OCI-LY1 (cell line): Measurements from ENCODE around the gene CCDC43.

Source experiments
- H2AFZ ChIP-seq: fragments of 200-600 bp; sonication (generic), shearing (Covaris generic); 2 replicates; pipeline ENCODE4 v1.6.0; 2014; ENCODE audit warnings: antibody characterized with exemption, mild to moderate bottlenecking, low read length
- H3F3A ChIP-seq: fragments of 200-600 bp; sonication (generic), shearing (Covaris generic); 2 replicates; pipeline ENCODE4 v1.6.0; 2014; ENCODE audit warnings: mild to moderate bottlenecking, antibody characterized with exemption, low read length, moderate library complexity; ENCODE audit not compliant: insufficient read depth
- H3K27ac ChIP-seq: fragments of 200-600 bp; sonication (generic); 2 replicates; pipeline ENCODE4 v1.5.1; 2014; ENCODE audit warnings: low read length, mixed run types, mild to moderate bottlenecking, low read depth; ENCODE audit not compliant: poor library complexity, severe bottlenecking
- H3K27me3 ChIP-seq: fragments of 200-600 bp; sonication (generic); 2 replicates; pipeline ENCODE4 v1.6.0; 2014; ENCODE audit warnings: antibody characterized with exemption, mild to moderate bottlenecking, low read length, moderate library complexity; ENCODE audit not compliant: insufficient read depth
- H3K36me3 ChIP-seq: fragments of 200-600 bp; sonication (generic); 2 replicates; pipeline ENCODE4 v1.6.1; 2014; ENCODE audit warnings: mild to moderate bottlenecking, antibody characterized with exemption, low read length, moderate library complexity, mixed read lengths; ENCODE audit not compliant: insufficient read depth
- H3K4me1 ChIP-seq: fragments of 200-600 bp; sonication (generic); 2 replicates; pipeline ENCODE4 v1.5.1; 2014; ENCODE audit warnings: mild to moderate bottlenecking, low read length, moderate library complexity; ENCODE audit not compliant: insufficient read depth, severe bottlenecking
- H3K4me2 ChIP-seq: fragments of 200-600 bp; sonication (generic), shearing (Covaris generic); 2 replicates; pipeline ENCODE4 v1.6.1; 2014; ENCODE audit warnings: low read length
- H3K4me3 ChIP-seq: fragments of 200-600 bp; sonication (generic); 2 replicates; pipeline ENCODE4 v1.5.1; 2014; ENCODE audit warnings: low read length, low read depth, mild to moderate bottlenecking, mixed read lengths; ENCODE audit not compliant: poor library complexity, severe bottlenecking
- H3K79me2 ChIP-seq: fragments of 200-600 bp; shearing (Covaris generic); 2 replicates; pipeline ENCODE4 v1.6.1; 2016; ENCODE audit warnings: mixed run types, low read length, mixed read lengths; ENCODE audit not compliant: insufficient read depth
- H3K9ac ChIP-seq: fragments of 200-600 bp; sonication (generic), shearing (Covaris generic); 2 replicates; pipeline ENCODE4 v1.6.1; 2014; ENCODE audit warnings: mild to moderate bottlenecking, low read length, mixed read lengths
- H3K9me2 ChIP-seq: fragments of 200-600 bp; sonication (generic), shearing (Covaris generic); 2 replicates; pipeline ENCODE4 v1.6.1; 2014; ENCODE audit warnings: low read depth, mild to moderate bottlenecking, low read length, mixed read lengths
- H3K9me3 ChIP-seq: fragments of 200-600 bp; shearing (Covaris generic); 2 replicates; pipeline ENCODE4 v1.6.1; 2014; ENCODE audit warnings: low read length, mixed read lengths
- H4K20me1 ChIP-seq: fragments of 200-600 bp; sonication (generic), shearing (Covaris generic); 2 replicates; pipeline ENCODE4 v1.6.0; 2016; ENCODE audit warnings: mild to moderate bottlenecking, low read length; ENCODE audit not compliant: insufficient read depth
- EZH2 ChIP-seq: fragments of 200-600 bp; sonication (generic), shearing (Covaris generic); IDR thresholded peaks from 2 replicates; pipeline ENCODE4 v1.8.0; 2017; ENCODE audit warnings: borderline replicate concordance, mixed run types, mild to moderate bottlenecking, antibody characterized with exemption, low read length, moderate library complexity, mixed read lengths
- TF ChIP-seq, protein P1 (sequence below): fragments of 200-600 bp; sonication (generic), shearing (Covaris generic); IDR thresholded peaks from 2 replicates; pipeline ENCODE4 v1.5.1; 2017; ENCODE audit warnings: mild to moderate bottlenecking, antibody characterized with exemption, low read length, moderate library complexity, mixed read lengths

Gene CCDC43

GRCh38 chr17:44647736-44648135 lies 41.8 kb downstream of the CCDC43 start:
- Histone ChIP-seq H3K36me3 (no peaks in the 10 kb centered on the region), H3K4me2 (no peak overlapping the region), H3K27me3 (peaks cover 4% of the 10 kb centered on the region; the same call in 1 of the 2 replicates), H3K9ac (no peak overlapping the region), H3K9me3 (no peaks in the 10 kb centered on the region), H3K4me3 (no peak overlapping the region), H4K20me1 (no peaks in the 10 kb centered on the region), H2AFZ (no peak overlapping the region), H3K79me2 (no peaks in the 10 kb centered on the region), H3K4me1 (no peaks in the 10 kb centered on the region), H3F3A (no peaks in the 10 kb centered on the region), H3K27ac (no peak overlapping the region), H3K9me2 (no peaks in the 10 kb centered on the region)
- TF ChIP-seq, protein P1, sequence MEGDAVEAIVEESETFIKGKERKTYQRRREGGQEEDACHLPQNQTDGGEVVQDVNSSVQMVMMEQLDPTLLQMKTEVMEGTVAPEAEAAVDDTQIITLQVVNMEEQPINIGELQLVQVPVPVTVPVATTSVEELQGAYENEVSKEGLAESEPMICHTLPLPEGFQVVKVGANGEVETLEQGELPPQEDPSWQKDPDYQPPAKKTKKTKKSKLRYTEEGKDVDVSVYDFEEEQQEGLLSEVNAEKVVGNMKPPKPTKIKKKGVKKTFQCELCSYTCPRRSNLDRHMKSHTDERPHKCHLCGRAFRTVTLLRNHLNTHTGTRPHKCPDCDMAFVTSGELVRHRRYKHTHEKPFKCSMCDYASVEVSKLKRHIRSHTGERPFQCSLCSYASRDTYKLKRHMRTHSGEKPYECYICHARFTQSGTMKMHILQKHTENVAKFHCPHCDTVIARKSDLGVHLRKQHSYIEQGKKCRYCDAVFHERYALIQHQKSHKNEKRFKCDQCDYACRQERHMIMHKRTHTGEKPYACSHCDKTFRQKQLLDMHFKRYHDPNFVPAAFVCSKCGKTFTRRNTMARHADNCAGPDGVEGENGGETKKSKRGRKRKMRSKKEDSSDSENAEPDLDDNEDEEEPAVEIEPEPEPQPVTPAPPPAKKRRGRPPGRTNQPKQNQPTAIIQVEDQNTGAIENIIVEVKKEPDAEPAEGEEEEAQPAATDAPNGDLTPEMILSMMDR, result no peak
- TF ChIP-seq EZH2, result no peak

- no peaks in the 10 kb centered on the region for H3K9me3 ChIP-seq
- no peak overlapping the region for H3K4me2 ChIP-seq
- no peaks in the 10 kb centered on the region for H3K79me2 ChIP-seq
- H3K27ac ChIP-seq, result no peak overlapping the region
- H3K4me3 ChIP-seq, result no peak overlapping the region
- TF ChIP-seq, protein P1, result no peak
- TF ChIP-seq EZH2, result no peak
- no peak overlapping the region for H3K9ac ChIP-seq
- H3K27me3 ChIP-seq, result peaks cover 4% of the 10 kb centered on the region; the same call in 1 of the 2 replicates
- no peaks in the 10 kb centered on the region for H4K20me1 ChIP-seq
- no peaks in the 10 kb centered on the region for H3K9me2 ChIP-seq
- H2AFZ ChIP-seq, result no peak overlapping the region
- no peaks in the 10 kb centered on the region for H3F3A ChIP-seq
- no peaks in the 10 kb centered on the region for H3K4me1 ChIP-seq
- no peaks in the 10 kb centered on the region for H3K36me3 ChIP-seq
Observed at GRCh38 chr17:44646280-44646679, 43.3 kb downstream of the CCDC43 start.

DNA sequence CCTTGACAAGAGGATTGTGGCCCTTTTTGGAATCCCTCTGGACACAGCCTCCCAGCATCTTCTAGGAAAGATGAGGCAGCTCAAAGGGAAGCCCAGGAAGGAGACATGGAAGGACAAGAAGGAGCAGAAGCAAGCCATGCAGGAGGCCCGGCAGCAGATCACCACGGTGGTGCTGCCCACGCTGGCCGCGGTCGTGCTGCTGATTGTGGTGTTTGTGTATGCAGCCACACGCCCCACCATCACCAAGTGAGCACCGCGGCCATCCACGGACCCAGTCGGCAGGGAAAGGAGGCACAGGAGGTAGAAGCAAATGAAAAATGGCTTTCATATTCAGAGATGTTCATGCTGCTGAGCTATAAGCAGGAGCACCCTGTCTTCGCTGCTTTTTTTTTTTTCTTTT lies 44.2 kb downstream of the CCDC43 start:
- H3K9me3 ChIP-seq, result no peaks in the 10 kb centered on the region
- H3K4me2 ChIP-seq, result no peak overlapping the region
- no peaks in the 10 kb centered on the region for H3K4me1 ChIP-seq
- H3K27me3 ChIP-seq, result peaks cover 4% of the 10 kb centered on the region; the same call in 1 of the 2 replicates
- H2AFZ ChIP-seq, result no peak overlapping the region
- TF ChIP-seq, protein P1, result no peak
- TF ChIP-seq EZH2, result no peak
- no peaks in the 10 kb centered on the region for H3K79me2 ChIP-seq
- H3K9ac ChIP-seq, result no peak overlapping the region
- H3K9me2 ChIP-seq, result no peaks in the 10 kb centered on the region
- H3F3A ChIP-seq, result no peaks in the 10 kb centered on the region
- H3K27ac ChIP-seq, result no peak overlapping the region
- H3K36me3 ChIP-seq, result no peaks in the 10 kb centered on the region
- no peak overlapping the region for H3K4me3 ChIP-seq
- H4K20me1 ChIP-seq, result no peaks in the 10 kb centered on the region
